ENCODE measurements around the gene SEC16B. TPM values are rescaled to one million over a fixed set of nuclear protein-coding genes. Genes with fewer than 3 reads are reported as not detected.
A peak's percentile ranks its signal among the peaks of the same experiment; 100 is the strongest.

Gene SEC16B
- total and polyA plus RNA-seq, 9 of the 15 experiments (the other 6 are each of a cell fraction or from before 2014, with no cell fraction given) = not detected

DNA sequence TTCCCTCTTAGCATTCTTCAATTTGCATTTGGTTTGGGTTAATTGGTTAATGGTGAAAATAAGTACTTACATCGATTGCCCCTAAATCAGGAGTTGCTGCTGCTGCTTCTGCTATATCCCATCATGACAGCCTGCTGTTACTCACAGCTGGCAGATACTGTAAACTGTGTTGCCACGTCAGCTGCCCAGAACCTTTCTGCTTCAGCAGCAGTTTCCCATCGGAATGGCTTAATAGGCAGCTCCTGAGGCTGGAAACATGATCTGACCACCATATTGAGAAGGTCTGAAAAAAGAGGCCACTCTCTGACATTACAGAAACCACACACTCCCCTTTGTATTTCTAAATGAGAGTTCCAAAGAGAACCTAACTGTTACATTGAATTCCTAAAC lies 14.3 kb upstream of the SEC16B start (continued):
- TF ChIP-seq NCOA6 (IDR thresholded peaks at IDR 0.05) (no peak), NEUROD1 (IDR thresholded peaks at IDR 0.05; ENCODE audit: borderline replicate concordance, low read depth, low read length, partially characterized antibody) (no peak), ZFP30 (CRISPR knock-in tag; IDR thresholded peaks at IDR 0.05; ENCODE audit: borderline replicate concordance) (no peak), ZNF717 (CRISPR knock-in tag; IDR thresholded peaks at IDR 0.05) (no peak), CREM (IDR thresholded peaks at IDR 0.05; ENCODE audit: low read depth) (0 out of 2 replicates have a peak, but pooled peaks have one; percentile 13), ZNF586 (CRISPR knock-in tag; conservative IDR thresholded peaks at IDR 0.05) (no peak), FIP1L1 (IDR thresholded peaks at IDR 0.05; ENCODE audit: low read depth, low read length, poor library complexity, severe bottlenecking) (no peak), TAL1 (IDR thresholded peaks at IDR 0.05) (no peak), SMAD4 (CRISPR knock-in tag; conservative IDR thresholded peaks at IDR 0.05) (no peak), MAZ (CRISPR knock-in tag; conservative IDR thresholded peaks at IDR 0.05 in 1 of 2, IDR thresholded peaks at IDR 0.05 in 1 of 2) (no peak), CEBPG (CRISPR knock-in tag; IDR thresholded peaks at IDR 0.05) (no peak), CEBPG (tag; conservative IDR thresholded peaks at IDR 0.05 in 1 of 2, IDR thresholded peaks at IDR 0.05 in 1 of 2) (no peak), GTF3C2 (IDR thresholded peaks at IDR 0.05; ENCODE audit: borderline replicate concordance, extremely low read depth, insufficient read length) (no peak), SIX5 (IDR thresholded peaks at IDR 0.05; ENCODE audit: borderline replicate concordance in 1 of 2, insufficient read depth in 1 of 2, low read depth in 1 of 2, low read length in 2 of 2) (peak; percentile 56 to 59; a peak in 3 of 4 replicates)
- TF ChIP-seq, protein P1, sequence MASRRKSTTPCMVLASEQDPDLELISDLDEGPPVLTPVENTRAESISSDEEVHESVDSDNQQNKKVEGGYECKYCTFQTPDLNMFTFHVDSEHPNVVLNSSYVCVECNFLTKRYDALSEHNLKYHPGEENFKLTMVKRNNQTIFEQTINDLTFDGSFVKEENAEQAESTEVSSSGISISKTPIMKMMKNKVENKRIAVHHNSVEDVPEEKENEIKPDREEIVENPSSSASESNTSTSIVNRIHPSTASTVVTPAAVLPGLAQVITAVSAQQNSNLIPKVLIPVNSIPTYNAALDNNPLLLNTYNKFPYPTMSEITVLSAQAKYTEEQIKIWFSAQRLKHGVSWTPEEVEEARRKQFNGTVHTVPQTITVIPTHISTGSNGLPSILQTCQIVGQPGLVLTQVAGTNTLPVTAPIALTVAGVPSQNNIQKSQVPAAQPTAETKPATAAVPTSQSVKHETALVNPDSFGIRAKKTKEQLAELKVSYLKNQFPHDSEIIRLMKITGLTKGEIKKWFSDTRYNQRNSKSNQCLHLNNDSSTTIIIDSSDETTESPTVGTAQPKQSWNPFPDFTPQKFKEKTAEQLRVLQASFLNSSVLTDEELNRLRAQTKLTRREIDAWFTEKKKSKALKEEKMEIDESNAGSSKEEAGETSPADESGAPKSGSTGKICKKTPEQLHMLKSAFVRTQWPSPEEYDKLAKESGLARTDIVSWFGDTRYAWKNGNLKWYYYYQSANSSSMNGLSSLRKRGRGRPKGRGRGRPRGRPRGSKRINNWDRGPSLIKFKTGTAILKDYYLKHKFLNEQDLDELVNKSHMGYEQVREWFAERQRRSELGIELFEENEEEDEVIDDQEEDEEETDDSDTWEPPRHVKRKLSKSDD (conservative IDR thresholded peaks at IDR 0.05; ENCODE audit: low read length) = no peak
- TF ChIP-seq, protein P2, sequence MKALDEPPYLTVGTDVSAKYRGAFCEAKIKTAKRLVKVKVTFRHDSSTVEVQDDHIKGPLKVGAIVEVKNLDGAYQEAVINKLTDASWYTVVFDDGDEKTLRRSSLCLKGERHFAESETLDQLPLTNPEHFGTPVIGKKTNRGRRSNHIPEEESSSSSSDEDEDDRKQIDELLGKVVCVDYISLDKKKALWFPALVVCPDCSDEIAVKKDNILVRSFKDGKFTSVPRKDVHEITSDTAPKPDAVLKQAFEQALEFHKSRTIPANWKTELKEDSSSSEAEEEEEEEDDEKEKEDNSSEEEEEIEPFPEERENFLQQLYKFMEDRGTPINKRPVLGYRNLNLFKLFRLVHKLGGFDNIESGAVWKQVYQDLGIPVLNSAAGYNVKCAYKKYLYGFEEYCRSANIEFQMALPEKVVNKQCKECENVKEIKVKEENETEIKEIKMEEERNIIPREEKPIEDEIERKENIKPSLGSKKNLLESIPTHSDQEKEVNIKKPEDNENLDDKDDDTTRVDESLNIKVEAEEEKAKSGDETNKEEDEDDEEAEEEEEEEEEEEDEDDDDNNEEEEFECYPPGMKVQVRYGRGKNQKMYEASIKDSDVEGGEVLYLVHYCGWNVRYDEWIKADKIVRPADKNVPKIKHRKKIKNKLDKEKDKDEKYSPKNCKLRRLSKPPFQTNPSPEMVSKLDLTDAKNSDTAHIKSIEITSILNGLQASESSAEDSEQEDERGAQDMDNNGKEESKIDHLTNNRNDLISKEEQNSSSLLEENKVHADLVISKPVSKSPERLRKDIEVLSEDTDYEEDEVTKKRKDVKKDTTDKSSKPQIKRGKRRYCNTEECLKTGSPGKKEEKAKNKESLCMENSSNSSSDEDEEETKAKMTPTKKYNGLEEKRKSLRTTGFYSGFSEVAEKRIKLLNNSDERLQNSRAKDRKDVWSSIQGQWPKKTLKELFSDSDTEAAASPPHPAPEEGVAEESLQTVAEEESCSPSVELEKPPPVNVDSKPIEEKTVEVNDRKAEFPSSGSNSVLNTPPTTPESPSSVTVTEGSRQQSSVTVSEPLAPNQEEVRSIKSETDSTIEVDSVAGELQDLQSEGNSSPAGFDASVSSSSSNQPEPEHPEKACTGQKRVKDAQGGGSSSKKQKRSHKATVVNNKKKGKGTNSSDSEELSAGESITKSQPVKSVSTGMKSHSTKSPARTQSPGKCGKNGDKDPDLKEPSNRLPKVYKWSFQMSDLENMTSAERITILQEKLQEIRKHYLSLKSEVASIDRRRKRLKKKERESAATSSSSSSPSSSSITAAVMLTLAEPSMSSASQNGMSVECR (CRISPR knock-in tag; IDR thresholded peaks at IDR 0.05) = no peak

Measured in K562 (cell line).